Measurements from ENCODE around the gene PABPN1.

PABPN1 gene

GRCh38 chr14:23327947-23328744 is 6.9 kb downstream of the PABPN1 start:
- peak; percentile 71 for DNase-seq

- DNase-seq: no peak
Measured at GRCh38 chr14:23335623-23336022, 14.4 kb downstream of the PABPN1 start.

- DNase-seq: no peak
Measured at GRCh38 chr14:23339506-23340268, 18.4 kb downstream of the PABPN1 start.

GRCh38 chr14:23344481-23344880 is 23.2 kb downstream of the PABPN1 start:
- no peak for DNase-seq

- DNase-seq: no peak
Measured at GRCh38 chr14:23345987-23346692, 24.9 kb downstream of the PABPN1 start.

GRCh38 chr14:23346693-23347405 is 25.6 kb downstream of the PABPN1 start:
- no peak for DNase-seq

GRCh38 chr14:23347406-23348296 is 26.4 kb downstream of the PABPN1 start:
- no peak for DNase-seq

- DNase-seq: no peak
Measured at GRCh38 chr14:23348297-23348655, 27.0 kb downstream of the PABPN1 start.

- no peak for DNase-seq
Measured at GRCh38 chr14:23349156-23349845, 28.0 kb downstream of the PABPN1 start.

- peak; percentile 54 for DNase-seq
Measured at GRCh38 chr14:23351681-23352505, 30.6 kb downstream of the PABPN1 start.

- peak; percentile 92 for DNase-seq
Measured at GRCh38 chr14:23352506-23353432, 31.5 kb downstream of the PABPN1 start, which contains the start of gene SLC22A17. Gene SLC22A17 (minus strand): TSS chr14:23352887.

- DNase-seq: no peak
Measured at GRCh38 chr14:23353433-23353780, 32.1 kb downstream of the PABPN1 start.

GRCh38 chr14:23354990-23355389 is 33.7 kb downstream of the PABPN1 start:
- DNase-seq: no peak

- no peak for DNase-seq
Measured at GRCh38 chr14:23355871-23356435, 34.7 kb downstream of the PABPN1 start.

GRCh38 chr14:23356662-23357061 is 35.4 kb downstream of the PABPN1 start:
- DNase-seq: no peak

GRCh38 chr14:23357261-23357660 is 36.0 kb downstream of the PABPN1 start:
- DNase-seq: no peak

- DNase-seq: no peak
Measured at GRCh38 chr14:23358042-23358441, 36.8 kb downstream of the PABPN1 start.

GRCh38 chr14:23358553-23359166 is 37.4 kb downstream of the PABPN1 start:
- no peak for DNase-seq
